HG03378 (cell line): ENCODE results near the gene TBC1D17.
"Not testable (repeated sequence)": the region's sequence is repeated elsewhere in the genome, so short reads cannot be mapped to it uniquely, and the experiment has no call there.

ENCODE experiments used
- ATAC-seq: cut with Tn5 transposase; IDR thresholded peaks from one replicate; pipeline ENCODE4 v1.9.1; 2021; ENCODE audit warnings: mild to moderate bottlenecking, moderate library complexity; ENCODE audit not compliant: unreplicated experiment

The TBC1D17 gene

DNA sequence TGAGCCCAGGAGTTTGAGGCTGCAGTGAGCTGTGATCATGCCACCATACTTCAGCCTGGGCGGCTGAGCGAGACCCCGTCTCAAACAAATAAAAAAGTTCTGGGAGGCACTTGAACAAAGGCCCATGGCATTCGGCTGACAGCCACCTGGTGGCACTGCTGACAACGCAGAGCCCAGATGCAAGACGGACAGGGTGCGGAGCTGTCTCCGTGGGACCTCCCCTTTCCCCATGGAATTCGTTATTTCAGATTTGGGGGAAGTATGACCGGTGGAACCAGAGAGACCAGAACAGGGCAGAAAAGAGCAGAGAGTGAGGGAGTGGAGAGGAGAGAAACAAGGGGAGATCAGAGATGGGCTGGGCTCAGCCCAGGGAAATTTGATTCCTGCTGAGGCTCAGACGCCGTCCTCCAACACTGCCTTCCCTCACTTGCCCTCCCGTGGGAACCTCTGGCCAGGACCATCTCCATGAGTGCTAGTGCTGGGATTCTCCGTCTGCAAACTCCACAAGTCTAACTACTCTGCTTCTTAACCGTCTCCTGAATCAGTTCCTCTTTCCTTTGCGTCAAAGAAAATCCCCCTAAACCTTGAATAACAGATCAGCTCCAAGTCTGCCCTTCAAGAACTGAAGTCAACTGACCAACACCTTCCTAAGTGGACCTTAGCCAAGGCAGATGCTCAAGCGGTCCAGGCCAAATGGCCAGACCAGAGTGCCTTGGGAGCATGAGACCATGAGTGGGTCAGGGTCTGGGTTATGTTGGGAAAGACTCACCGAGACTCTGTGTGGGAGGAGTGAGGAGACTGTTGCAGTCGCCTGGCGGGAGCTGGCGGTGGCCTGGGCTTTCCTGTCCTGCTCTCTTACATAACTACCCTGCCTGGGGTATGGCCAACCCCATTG is 39.6 kb downstream of the TBC1D17 start:
- no peak for ATAC-seq

DNA sequence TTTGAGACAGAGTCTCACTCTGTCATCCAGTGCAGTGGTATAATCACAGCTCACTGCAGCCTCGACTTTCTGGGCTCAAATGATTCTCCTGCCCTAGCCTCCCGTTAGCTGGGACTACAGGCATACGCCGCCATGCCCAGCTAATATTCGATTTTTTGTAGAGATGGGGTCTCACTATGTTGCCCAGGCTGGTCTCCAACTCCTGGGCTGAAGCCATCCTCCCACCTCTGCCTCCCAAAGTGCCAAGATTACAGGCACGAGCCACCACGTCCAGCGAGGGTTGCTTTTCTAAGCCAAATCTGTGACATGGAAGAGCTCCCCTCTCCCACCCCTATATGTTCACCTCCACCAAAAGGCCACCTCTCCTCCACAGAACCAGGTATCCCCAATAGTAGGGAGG is 40.6 kb downstream of the TBC1D17 start:
- no peak for ATAC-seq

DNA sequence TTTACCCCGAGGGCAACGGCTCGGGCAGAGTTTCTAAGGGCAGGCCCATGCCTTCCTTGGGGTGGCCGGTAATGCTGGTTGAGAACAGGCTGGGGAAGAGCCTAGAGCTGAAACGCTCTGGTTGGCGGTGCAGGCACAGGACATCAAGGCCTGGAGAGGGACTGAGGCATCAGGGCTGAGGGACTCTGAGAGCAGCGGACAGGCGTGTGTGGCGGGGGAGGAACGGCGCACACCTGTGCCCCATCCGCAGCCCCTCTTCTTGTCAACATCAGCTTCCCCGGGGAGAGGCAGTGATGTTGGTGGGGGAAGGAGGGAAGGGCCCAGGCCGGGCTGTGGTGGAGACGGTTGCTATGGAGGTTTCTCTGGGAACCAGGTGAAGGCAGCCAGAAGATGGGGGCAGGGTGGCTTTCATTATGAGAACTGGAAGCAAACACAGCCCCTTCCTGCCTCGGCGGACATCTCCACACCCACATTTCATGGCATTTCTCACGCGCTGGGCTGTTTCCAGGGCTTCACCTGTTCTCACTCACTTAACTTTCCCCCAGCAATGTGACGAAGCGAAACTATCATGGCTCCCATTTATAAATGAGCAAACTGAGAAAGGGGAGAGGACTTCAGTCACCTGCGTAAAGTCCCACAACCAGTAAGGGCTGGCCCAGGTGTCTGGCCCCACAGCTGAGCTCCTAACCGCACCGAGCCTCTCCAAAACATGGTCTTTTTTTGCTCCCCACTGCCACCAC is 43.3 kb downstream of the TBC1D17 start:
- no peak for ATAC-seq

DNA sequence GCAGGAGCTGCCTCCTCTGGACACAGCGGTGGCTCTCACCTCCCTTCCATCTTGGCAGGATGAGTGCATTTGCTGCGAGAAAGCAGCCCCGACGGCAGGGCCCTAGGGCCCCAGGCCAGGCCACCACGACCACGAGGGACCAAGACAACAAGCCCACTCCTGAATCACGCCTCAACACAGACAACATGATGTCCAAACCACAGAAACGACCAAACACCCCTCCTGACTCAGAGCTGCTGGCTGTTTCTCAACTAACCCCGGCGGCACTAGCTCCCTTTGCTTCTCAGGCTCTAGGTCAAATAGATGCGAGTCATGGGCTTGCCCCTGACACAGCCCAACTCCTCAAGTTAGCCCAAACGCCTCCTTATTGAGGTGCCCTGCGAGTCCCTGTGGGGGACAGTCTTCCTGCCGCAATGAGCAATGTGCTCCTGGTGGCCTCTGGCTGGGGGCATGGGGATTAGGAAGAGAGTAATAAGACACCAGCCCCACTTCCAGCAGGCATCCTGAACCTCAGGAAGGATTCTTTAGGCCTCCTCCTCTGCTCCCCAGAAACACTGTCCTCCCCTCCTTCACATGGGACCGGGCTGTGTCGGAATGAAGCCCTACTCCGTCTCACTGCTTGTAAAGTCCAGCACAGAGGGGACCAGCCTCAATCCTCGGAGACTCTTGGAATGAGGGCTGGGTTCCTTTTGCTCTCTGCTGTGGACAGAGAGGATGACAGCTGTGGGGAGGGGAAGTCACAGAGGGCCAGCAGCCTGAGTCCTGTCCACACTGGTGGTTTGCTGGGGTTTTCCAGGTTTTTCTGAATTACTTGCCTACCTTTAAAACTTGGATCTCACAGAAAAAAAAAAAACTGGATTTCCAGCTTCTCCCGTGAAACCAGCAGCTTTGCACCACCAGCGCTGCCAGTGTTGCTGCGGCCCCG is 44.6 kb downstream of the TBC1D17 start:
- no peak for ATAC-seq

DNA sequence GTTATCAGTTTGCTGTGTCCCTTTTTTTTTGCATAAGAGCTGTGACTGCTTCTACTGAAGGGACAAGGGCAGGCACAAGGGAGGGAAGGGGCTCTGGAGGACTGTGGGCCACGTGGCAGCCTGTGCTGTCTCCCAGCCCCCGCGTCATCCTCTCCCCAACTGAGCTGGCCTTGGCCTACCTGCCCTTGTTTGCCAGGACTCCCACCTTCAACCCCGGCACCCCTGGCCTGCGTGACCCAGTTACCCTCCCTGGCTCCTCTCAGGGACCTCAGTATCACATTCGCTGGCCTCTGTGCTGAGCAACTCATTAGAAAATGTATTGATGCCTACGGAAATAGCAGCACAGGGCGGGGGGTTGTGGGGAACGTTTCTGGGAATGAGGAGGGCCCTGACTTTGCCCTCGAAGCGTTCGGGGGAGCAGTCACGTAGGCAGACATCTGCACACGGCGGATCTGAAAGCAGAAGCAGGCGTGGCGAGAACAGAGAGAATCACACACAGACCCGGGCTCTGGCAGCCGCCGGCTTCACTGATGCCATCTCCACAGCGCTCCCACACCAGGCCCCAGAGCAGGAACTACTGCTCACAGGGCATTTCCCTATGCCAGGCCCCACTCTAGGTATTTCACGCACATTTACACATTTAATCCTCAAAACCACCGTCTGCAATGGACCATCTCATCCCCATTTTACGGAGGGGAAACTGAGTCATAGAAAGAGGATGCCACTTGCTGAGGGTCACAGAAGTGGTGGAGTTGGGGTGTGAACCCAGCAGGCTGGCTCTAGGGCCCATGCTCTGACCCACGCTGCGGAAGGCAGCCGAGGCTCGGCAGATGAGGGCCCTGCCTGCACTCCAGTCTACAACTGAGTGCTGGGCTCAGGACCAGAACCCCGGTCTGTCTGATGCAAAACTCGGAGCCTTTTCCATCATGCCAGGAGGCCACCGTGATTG is 45.8 kb downstream of the TBC1D17 start:
- ATAC-seq, result no peak

DNA sequence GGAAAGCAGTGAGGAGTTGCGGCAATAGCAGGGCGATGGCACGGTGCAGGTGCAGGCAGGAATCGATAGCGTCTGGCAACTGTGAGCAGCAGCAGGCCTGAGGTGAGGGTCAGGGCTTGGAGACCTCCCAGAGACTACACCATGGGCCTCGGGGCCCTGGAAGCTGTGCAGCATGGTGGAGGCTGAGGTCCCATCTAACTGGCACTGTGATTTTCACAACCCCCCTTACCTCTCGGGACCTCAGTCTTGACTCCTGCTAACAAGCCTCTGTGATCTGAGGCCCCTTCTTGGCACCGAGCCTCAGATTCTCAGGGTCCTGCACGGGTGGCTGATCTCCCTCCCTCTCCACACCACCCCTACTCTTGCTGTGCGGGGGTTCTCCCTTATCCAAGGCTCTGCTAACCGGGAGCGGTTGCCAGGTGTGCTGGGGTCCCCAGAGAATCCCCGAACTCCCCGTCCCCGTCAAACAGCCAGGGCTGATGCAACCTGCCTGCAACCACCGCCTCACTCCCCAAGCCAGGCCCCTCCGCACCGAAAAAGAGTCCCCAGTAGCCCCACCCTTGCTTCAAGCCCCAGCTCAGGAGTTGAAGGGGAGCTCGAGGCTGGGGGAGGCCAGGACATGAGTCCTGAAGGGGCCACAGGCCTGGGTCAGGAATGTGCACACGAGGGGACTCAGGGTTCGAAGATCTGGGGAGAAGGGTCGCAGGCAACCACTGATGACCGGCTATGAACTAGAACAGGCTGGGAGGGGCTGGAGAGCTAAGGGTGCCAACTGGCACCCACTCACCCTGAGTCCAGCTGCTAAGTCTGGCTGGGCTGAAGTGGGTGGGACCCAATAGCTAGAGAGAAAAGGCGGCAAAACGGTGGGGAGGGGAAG is 46.7 kb downstream of the TBC1D17 start:
- no peak for ATAC-seq

DNA sequence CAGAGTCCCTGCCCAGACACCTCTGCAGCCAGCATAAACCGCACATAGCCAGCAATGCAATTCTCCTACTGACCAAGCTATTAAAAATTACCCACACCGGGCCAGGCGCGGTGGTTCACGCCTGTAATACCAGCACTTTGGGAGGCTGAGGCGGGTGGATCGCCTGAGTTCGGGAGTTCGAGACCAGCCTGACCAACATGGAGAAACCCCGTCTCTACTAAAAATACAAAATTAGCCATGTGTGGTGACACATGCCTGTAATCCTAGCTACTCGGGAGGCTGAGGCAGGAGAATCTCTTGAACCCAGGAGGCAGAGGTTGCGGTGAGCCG is 47.3 kb downstream of the TBC1D17 start:
- ATAC-seq, result not testable (repeated sequence)

DNA sequence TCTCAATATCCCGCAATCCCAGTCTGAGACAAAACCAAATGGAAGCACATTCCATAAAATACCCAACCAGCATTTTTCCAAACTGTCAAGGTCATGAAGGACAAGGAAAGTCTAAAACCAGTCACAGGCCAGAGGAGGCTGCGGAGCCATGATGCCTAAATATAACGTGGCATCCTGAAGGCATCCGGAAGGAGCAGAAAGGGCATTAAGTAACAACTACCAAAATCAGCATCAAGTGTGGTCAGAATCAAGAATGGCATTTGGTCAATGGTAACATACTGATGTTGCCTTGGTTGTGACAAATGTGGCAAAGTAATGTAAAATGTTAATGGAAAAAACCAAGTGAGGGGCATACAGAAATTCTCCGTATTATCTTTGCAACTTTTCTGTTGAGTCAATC is 48.0 kb downstream of the TBC1D17 start:
- ATAC-seq, result no peak

DNA sequence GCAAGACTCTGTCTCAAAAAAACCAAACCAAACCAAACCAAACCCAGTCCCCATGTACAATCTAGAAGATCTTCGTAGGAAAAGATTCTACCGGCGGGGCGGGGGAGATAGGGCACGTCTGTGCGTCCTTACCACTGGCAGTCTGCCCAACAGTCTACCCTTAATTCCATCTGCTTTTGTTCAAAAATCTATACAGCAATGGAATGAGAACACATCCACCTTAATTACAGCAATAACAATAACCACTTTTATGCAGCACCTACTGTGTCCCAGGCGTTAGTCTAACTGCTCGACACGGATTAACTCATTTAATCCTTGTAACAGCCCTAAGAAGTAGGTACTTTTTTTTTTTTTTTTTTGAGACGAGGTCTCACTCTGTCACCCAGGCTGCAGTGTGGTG is 49.0 kb downstream of the TBC1D17 start:
- no peak for ATAC-seq

DNA sequence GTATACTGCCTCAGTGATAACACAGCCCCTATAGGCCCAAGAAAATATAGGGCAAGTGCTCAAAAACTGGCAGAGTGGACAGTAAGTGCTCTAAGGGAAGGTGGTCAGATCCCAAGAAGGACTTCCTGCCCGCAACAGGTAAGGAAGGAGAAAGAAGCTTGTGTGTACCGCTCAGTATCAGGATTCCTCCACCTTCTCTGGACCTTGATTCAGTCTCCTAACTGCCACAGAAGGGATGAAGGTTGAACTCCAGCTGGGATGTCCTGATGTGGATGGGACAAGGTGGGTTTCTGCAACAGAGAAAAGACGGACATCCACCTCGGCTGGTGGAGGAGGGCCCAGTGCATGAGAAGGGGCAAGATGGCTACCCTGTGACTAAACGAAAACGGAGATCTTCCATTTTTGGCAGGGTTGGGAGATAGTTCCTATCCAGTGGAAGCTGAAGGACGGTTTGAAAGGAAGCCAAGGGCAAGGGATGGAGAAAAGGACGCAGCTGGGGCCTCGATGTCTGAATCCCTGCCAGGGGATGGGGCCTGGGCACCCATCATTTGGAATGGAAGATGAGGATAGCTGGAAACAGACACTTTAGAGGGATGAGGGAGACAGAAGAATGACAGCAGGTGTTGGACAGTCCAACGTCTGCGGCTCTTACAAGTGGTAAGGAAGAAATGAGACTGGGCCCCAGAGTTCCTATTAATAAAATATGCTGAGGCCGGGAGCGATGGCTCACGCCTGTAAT is 50.2 kb downstream of the TBC1D17 start:
- ATAC-seq, result no peak

DNA sequence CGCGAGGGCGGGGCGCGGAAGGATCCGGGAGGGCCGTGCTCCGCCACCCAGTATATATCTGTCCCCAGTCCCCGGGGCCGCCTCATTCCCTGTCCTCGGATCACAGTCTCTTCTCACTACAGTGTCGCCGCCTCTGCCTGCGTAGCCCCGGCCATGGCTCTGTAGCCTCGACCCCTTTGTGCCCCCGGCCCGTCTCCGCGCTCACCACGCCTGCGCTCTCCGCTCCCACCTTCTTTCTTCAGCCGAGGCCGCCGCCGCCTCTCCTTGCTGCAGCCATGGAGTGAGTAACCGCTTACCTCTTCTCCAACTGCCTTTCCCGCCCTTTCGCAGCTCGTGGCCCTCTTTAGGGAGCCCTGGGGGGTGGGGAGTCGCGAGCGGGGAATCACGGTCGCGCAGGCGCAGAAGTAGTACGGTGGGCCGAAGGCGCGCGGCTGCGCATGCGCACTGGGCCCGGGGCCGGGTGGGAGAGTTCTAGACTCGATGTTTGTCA is 51.7 kb downstream of the TBC1D17 start, which contains the start of the genes ATF5 and NUP62:
Gene ATF5, plus strand, starts transcription at position 85 of the 490 bp plus-strand sequence. CDS start 1,646 bp downstream, outside the sequence.
Gene NUP62, minus strand, starts transcription at position 384 of the 490 bp plus-strand sequence. CDS start 19,697 bp downstream, outside the sequence.
- peak; percentile 44 for ATAC-seq

DNA sequence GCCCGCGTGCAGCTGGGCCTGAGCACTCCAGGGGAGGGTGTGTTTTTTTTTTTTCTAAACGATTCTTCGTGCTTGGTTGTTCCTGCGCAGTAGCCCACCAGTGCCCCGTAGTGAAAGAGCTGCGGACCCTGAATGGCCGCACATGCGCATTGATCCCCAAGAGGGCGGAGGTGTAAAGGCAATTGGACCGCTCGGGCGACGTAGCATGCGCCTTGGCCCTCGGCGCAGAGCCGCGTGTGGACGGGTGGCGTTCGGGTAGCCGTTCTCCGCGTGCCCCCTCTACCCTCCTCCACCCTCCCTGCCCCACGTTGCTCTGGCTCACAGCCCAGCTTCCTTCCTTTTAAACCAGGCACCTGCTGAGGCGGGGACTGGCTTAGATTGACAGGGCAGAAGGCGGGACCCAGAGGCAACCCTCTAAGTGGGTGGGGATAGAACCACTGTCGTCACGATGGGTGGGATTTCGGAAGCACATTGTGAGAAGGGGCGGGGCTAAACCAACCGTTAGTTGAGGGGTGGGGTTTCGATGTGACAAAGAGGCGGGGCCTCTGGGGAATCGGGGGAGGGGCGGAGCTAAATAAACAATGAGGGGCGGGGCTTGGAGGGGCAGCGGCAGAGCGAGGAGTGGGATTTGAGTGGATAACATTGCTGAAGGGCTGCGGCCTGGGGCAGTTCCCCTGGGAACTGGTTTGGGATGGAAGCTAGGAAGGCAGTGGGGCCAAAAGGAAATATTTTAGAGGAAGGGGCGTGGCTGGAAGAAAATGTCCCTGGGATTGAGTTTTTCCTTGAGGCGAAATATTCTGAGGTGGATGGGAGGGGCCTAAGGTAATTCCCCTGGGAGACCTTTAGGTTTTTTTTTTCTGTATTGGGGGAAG is 52.3 kb downstream of the TBC1D17 start:
- ATAC-seq, result peak; percentile 60

DNA sequence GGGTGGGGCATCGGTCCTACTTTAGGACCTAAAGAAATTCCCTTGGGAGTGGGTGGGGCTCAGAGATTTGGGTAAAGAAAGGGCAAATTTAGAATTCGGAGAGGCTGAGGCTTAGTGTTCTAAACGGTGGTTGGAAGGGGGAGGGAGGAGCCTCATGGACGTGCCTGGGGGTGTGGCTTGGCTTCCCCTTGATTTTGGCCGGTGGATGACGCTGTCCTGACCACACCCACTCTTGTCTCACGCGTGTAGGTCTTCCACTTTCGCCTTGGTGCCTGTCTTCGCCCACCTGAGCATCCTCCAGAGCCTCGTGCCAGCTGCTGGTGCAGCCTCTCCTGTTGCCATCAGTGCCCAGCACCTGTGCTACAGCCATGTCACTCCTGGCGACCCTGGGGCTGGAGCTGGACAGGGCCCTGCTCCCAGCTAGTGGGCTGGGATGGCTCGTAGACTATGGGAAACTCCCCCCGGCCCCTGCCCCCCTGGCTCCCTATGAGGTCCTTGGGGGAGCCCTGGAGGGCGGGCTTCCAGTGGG is 53.0 kb downstream of the TBC1D17 start:
- ATAC-seq, result no peak

DNA sequence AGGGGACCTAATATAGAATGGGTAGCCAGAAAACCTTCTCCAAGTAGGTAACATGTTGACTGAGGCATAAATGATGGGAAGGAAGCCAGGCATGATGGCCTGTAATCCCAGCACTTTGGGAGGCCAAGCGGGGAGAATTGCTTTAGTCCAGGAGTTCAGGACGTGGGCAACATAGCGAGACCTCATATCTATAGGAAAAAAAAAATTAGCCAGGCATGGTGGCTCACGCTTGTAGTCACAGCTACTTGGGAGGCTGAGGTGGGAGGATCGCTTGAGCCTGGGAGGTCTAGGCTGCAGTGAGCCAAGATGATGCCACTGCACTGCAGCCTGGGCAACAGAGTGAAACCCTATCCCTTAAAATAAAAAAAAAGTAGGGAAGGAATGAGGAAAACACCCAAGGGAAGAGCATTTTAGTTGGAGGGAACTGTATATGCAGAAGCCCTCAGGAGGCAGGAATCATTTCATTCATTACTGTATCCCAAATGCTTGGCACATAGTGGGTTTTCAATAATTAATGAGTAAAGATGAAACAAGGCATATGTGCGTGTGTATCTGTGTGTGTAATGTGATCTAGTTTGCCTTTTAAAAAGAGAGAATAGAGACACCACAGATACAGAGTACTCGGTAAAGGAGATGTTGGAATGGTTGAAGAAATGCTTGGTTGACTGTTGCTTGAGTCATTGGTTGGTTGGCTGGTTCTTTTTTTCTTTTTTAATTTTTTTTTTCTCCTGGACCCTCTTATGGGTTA is 54.0 kb downstream of the TBC1D17 start:
- no peak for ATAC-seq

DNA sequence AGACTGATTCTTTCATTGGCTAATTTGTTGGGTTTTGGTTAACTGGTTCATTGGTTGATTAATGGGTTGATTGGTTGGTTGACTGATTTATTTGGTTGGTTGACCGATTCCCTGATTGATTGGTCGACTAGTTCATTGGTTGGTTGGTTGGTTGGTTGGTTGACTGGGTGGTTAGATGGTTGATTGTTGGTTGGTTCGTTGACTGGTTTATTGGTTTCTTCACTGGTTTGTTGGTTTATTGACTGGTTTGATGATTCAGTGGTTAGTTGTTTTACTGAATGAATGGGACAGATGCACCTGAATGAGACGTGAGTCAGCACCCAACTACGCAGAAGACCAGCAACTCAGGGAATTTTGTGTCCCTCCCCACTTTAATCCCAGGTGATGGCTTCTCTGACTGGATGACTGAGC is 54.5 kb downstream of the TBC1D17 start:
- ATAC-seq, result no peak

DNA sequence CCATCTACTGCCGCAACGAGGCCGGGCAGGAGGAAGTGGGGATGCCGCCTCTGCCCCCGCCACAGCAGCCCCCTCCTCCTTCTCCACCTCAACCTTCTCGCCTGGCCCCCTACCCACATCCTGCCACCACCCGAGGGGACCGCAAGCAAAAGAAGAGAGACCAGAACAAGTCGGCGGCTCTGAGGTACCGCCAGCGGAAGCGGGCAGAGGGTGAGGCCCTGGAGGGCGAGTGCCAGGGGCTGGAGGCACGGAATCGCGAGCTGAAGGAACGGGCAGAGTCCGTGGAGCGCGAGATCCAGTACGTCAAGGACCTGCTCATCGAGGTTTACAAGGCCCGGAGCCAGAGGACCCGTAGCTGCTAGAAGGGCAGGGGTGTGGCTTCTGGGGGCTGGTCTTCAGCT is 55.2 kb downstream of the TBC1D17 start:
- no peak for ATAC-seq
